GM18873 (cell line): ENCODE results near the gene SLC25A12.
A peak's percentile ranks its signal among the peaks of the same experiment; 100 is the strongest.
"Not testable (repeated sequence)": the region's sequence is repeated elsewhere in the genome, so short reads cannot be mapped to it uniquely, and the experiment has no call there.

Experiments
- ATAC-seq: cut with Tn5 transposase; IDR thresholded peaks from one replicate; pipeline ENCODE4 v1.9.1; 2021; ENCODE audit warnings: mild to moderate bottlenecking, moderate library complexity, moderate number of reproducible peaks; ENCODE audit not compliant: unreplicated experiment, low FRiP score

Gene SLC25A12

GRCh38 chr2:171893824-171894611 is at the start of gene SLC25A12:
Gene SLC25A12 (minus strand): TSS chr2:171894244. CDS start chr2:171894214, 30 bp downstream.
- peak; percentile 61 for ATAC-seq

- ATAC-seq: no peak
These were observed 47.3 kb upstream of the SLC25A12 start for GRCh38 chr2:171941316-171941699.

- no peak for ATAC-seq
These were observed 45.7 kb upstream of the SLC25A12 start for GRCh38 chr2:171939743-171940071.

GRCh38 chr2:171939058-171939742 is 45.2 kb upstream of the SLC25A12 start:
- no peak for ATAC-seq

GRCh38 chr2:171930385-171930784 is 36.3 kb upstream of the SLC25A12 start:
- no peak for ATAC-seq

- ATAC-seq: no peak
These were observed 30.3 kb upstream of the SLC25A12 start for GRCh38 chr2:171924170-171924942.

- no peak for ATAC-seq
These were observed 29.2 kb upstream of the SLC25A12 start for GRCh38 chr2:171923206-171923605.

GRCh38 chr2:171922230-171923022 is 28.4 kb upstream of the SLC25A12 start, which contains the start of gene HAT1:
Gene HAT1 (plus strand): TSS chr2:171922461. CDS start chr2:171922501, 40 bp downstream.
- ATAC-seq: peak; percentile 90

- peak; percentile 4 for ATAC-seq
These were observed 27.9 kb upstream of the SLC25A12 start for GRCh38 chr2:171921970-171922229.

- ATAC-seq: no peak
These were observed 25.4 kb upstream of the SLC25A12 start for GRCh38 chr2:171919453-171919852.

- ATAC-seq: no peak
These were observed 19.5 kb upstream of the SLC25A12 start for GRCh38 chr2:171913517-171913916.

- ATAC-seq: no peak
These were observed 16.4 kb upstream of the SLC25A12 start for GRCh38 chr2:171910494-171910893.

GRCh38 chr2:171909266-171909665 is 15.2 kb upstream of the SLC25A12 start:
- no peak for ATAC-seq

- no peak for ATAC-seq
These were observed 14.2 kb upstream of the SLC25A12 start for GRCh38 chr2:171908235-171908634.

GRCh38 chr2:171902840-171903420 is 8.9 kb upstream of the SLC25A12 start:
- no peak for ATAC-seq

GRCh38 chr2:171899623-171900282 is 5.7 kb upstream of the SLC25A12 start:
- not testable (repeated sequence) for ATAC-seq

- ATAC-seq: no peak
These were observed 1.7 kb upstream of the SLC25A12 start for GRCh38 chr2:171895786-171896185.

GRCh38 chr2:171894612-171894947 is 536 bp upstream of the SLC25A12 start:
- no peak for ATAC-seq

GRCh38 chr2:171893196-171893823 is 734 bp downstream of the SLC25A12 start:
- no peak for ATAC-seq
